Choroid plexus epithelial cell (primary cell): ENCODE results near the gene MYLK.

Experiments used
- DNase-seq: peaks from one replicate; pipeline ENCODE4 v3.0.0-alpha.2; 2010; ENCODE audit warnings: low read depth
- H3K4me3 ChIP-seq: 2 replicates; pipeline ENCODE4 v1.5.1; 2011; ENCODE audit warnings: low read depth, mild to moderate bottlenecking, control low read depth, low read length, moderate library complexity
- TF ChIP-seq, protein P1 (sequence below): conservative IDR thresholded peaks from 2 replicates; pipeline ENCODE4 v1.5.1; 2011; ENCODE audit warnings: low read depth, mild to moderate bottlenecking, control low read depth, inconsistent platforms, low read length, moderate library complexity

The MYLK gene

DNA sequence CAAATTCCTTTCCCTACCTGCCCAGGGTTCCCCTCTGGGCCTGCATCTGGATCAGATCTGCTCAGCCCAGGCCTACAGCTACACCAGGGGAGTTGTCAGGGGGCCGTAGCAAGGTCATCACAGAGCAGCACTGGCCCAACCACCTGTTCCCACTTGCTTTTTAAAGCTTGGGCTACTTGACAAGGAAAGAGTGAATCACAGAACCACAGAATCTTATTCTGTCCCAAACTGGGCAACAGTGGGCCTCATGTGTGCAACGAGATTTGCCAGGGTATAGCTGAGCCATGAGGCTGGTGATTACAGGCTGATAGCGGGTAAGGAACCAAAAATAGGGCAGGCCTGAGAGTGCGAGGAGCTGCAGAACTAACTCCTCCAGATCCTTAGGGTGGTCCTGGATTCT lies 66.7 kb downstream of the MYLK start:
- no peak overlapping the region for H3K4me3 ChIP-seq
- TF ChIP-seq, protein P1, sequence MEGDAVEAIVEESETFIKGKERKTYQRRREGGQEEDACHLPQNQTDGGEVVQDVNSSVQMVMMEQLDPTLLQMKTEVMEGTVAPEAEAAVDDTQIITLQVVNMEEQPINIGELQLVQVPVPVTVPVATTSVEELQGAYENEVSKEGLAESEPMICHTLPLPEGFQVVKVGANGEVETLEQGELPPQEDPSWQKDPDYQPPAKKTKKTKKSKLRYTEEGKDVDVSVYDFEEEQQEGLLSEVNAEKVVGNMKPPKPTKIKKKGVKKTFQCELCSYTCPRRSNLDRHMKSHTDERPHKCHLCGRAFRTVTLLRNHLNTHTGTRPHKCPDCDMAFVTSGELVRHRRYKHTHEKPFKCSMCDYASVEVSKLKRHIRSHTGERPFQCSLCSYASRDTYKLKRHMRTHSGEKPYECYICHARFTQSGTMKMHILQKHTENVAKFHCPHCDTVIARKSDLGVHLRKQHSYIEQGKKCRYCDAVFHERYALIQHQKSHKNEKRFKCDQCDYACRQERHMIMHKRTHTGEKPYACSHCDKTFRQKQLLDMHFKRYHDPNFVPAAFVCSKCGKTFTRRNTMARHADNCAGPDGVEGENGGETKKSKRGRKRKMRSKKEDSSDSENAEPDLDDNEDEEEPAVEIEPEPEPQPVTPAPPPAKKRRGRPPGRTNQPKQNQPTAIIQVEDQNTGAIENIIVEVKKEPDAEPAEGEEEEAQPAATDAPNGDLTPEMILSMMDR: no peak
- no peak for DNase-seq

GRCh38 chr3:123816673-123817207 lies 67.4 kb downstream of the MYLK start:
- TF ChIP-seq, protein P1: no peak
- no peak overlapping the region for H3K4me3 ChIP-seq
- peak; percentile 76 for DNase-seq

DNA sequence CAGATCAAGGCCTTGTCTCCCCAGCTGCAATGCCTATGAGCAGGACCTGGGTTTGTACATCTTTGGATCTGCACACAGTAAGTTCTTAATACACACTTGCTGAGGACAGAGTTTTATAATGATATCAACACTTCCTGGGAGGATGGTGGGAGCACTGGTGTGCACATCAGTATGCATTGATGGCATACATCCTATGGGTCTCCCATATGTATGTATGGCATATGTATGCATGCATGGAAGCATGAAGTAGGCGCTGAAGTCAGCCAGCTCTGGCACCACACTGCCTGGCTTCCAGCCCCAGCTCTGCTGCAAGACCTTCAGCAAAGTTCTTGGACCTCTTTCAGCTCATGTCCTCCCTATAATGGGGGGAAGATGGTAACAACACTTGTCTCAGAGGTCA lies 68.2 kb downstream of the MYLK start:
- TF ChIP-seq, protein P1: no peak
- no peak for DNase-seq
- H3K4me3 ChIP-seq: no peak overlapping the region

GRCh38 chr3:123813876-123814275 lies 70.3 kb downstream of the MYLK start:
- TF ChIP-seq, protein P1: no peak
- no peak overlapping the region for H3K4me3 ChIP-seq

DNA sequence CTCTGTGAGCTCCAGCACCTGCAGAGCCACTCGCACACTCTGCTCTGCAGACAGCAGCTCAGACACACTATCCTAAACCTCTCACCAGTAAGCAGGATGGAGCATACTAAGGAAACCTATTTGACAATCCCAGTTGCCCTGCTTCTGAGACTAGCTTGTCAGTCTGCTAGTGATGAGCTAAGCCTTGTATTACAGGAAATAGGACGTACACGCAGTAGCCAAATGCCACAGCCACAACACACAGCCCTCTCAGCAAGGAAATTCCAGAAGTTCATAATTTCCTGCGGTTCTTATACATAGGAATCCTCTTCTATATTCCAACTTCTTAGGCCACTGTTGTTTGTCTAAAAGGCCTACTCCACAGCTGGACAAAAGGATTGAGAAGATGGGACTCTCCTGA lies 74.5 kb downstream of the MYLK start:
- peak; percentile 82 for DNase-seq
- TF ChIP-seq, protein P1: no peak
- H3K4me3 ChIP-seq: no peak overlapping the region

More at GRCh38 chr3:123813876-123814275, 70.3 kb downstream of the MYLK start:
- no peak for DNase-seq

DNA sequence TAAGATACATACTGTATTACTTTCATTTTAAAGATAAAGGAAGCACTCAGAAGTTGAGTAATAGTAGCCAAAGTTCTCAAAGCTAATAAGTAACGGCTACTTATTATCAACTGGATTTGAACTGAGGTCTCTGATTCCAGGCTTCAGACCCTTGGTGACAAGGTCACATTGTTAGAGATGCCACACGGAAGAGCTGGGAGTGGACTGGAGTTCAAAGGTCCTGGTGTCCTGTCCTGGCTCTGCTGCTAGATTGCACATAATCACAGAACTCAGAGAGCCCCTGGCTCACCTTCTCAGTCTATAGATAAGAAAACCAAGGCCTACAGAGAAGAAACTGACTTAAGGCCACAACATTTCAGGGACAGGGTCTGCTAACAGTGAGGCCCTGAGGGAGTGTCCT lies 75.3 kb downstream of the MYLK start:
- TF ChIP-seq, protein P1: no peak
- H3K4me3 ChIP-seq: no peak overlapping the region
- no peak for DNase-seq

DNA sequence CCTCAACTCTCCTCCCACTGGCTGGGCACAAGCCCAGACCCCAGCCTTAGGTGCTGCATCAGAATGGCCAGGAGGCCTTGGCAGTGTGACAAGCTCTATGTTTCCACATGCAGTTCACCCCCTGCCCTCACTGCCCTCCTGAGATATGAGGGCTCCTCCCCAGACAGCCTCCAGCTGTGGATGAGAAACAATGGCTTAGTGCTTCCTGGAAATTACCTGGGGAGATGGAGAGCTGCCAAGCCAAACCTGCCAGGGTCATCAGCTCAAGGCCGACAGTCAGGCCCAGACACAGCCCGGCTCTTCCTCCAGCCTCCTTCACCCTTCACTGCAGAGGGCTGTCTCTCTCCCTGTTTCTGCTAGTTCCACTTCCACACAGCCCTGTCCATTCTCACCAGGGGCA lies 76.3 kb downstream of the MYLK start:
- DNase-seq: no peak
- TF ChIP-seq, protein P1: no peak
- H3K4me3 ChIP-seq: no peak overlapping the region
